ENCODE measurements around the gene PPM1L.

PPM1L gene

DNA sequence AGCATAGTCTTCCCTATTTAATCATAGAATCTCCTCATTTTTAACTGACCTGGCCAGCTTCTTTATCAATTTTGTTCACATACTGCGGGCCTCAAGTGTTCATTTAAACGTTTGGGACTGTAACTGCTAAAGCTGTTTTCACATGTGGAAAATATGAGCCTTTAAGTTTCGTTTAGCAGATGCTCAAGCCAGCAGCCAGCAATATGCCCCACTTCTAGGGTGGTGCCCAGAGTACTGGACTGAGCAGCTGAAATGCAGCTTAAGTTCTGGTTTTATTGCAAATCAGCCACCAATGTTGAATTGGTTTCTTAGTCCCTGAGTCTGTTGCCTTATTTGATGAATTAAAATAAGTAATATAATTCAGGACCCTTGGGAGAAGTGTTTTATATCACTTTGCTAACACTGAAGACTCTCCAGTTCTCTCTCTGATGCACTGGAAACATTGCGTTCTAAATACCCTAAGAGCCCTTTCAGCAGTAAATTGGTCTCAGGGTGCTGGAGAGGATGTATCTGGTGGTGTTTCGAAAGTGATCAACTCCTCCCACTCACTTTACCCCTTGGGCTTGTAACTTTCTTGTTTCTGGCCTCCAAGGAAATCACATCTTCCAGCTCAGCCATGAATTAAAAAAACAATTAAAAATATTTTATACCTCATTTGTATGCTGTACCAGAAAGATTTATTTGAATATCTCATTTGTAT is 287.5 kb downstream of the PPM1L start:
- no peak for DNase-seq (ENCODE audit: low read depth)

DNA sequence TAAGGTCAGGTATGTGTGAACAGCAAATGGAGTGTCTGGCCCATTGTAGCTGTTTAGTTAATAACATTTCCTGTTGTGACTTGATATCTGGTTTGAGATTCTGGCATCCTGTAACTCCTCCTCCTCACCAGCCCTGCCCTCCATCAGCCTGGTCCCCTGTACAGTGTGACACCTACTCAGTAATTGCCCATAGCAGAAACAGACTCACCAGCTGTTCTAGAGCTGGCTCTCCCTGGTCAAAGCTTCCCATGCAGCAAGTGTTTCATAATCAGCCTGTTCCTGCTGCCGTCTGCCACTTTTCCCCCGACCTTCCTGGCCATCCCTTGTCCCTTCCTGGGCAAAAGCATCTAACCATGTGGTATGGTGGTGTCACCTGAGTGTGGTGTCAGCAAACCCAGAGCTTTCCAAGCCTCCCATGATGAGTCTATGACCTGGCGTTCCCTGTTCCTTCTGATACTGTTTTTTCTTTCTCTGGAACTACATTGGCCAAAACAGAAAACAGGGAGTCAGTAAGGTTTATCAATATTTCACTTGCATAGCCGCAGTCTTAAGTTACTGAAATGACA is 293.7 kb downstream of the PPM1L start:
- no peak for DNase-seq (ENCODE audit: low read depth)

DNA sequence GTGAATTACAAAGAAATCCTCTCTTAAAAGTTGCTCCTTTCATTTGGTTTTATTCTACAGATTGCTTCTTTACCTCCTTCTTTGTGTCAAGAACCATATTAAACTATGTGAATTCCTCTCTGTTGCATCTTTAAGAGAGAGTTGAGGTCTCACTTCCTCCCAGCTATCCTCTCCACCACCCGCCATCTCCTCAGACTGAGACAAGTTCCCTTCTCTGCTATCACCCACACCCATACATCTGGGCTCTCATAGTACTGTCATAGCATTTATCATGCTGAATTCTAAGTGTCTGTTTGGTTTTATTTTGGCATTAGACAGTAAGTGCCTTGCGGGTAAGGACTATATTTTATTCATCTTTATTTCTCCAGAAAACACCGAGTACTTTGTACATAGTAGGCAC is 294.9 kb downstream of the PPM1L start:
- DNase-seq (ENCODE audit: low read depth), result no peak

DNA sequence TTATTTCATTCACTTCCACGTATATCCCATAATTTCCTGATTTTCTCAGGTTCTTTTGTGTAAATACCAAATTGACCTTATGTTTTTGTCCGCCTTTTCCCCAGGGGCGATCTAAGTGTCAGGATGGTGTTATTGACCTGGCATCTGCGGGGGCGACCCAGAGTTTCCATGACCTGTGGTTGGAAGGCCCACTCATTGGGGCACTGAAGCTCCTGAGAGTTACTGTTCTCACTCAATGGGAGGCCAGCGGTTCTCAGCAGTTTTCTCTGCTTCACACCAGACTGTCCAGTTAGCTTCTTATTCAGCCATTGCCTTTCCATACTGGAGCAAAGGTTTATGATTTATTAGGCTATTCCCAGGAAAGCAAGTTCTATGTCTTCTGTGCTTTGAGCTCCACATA is 295.8 kb downstream of the PPM1L start:
- DNase-seq (ENCODE audit: low read depth), result no peak

DNA sequence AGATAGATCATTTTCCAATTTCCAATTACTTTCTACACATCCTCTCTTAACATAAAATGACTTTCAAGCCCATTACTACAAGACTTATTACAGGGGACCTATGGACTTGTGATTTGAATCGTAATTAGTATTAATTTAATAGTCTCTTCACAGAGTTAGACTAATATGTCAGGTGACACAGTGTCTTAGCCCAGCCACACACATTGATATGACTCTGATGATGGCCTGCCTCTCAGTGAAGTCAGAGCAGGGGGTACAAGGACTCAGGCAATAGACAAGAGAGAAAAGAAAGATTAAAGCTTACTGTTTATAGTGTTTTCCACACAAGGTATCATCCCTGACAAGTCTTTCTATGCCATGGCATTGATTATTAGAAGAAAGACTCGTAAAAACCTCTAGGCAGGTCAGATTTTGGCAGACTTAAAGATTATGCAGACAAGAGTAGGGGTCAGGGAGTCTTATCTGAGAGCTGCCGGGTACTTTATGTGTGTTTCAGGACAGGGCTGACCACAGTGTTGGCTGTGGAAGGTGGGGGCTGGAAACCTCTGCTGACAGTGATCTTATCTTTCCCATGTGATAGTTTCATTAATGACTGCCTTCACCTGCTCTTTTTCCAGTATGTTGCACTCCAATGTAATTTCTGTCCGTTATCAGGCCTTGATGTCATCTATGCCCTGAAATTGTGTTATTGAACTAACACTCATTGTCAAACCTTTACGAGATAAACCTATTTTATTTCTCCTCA is 299.0 kb downstream of the PPM1L start:
- DNase-seq (ENCODE audit: low read depth), result no peak

DNA sequence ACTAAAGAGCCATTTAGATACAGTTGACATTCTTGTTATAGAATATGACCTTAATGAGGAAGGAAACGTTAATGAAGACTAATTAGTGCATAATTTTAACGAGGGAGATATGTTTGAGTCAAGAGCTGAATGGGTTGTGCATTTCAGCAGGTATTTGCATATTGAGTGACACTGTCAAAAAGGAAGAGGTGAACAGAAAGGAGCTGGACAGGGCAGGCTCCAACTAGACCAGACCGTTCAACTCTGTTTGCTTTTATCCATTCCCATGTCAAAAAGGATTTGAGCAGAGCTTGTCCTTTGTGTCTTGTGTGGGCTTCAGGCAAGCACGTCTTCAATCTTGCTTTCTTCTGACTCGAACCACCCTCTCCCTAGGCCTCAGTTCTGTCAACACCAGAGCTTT is 308.4 kb downstream of the PPM1L start:
- DNase-seq (ENCODE audit: low read depth), result no peak

DNA sequence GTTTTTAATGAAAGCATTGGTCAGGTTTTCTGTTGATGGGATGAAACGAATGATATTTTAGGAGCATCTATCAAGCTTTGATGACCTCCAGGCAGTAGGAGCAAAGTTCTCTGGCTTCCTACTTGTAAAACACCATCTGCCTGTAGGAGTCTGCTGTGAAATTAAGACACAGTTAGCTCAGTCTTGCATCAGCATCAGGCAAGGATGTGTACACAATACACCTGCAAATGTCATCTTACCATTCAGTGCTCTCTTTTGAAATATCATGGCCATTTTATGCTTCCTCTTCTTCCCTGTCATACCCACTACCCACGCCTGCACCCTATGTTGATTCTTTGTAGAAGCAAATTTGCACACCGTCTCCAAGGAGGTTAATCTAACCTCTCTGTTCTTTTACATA is 310.9 kb downstream of the PPM1L start:
- DNase-seq (ENCODE audit: low read depth), result no peak

DNA sequence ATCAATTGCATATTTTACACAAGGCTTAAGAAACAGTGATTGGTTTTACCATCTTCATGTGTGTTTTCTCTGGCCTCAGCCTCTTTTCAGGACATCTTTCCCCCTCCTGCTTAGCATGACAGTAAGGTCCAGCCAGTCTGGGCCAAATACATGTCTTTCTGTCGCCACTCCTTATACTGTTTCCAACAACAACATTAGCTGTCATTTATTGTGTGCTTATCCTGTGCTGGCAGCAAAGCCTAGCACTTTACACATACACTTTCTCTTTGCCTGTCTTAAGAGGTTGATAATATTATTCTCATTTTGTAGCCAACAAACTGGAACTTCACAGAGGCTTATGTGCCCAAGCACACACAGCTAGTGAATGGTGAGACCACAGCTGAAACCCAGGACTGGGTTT is 311.3 kb downstream of the PPM1L start:
- DNase-seq (ENCODE audit: low read depth), result no peak

DNA sequence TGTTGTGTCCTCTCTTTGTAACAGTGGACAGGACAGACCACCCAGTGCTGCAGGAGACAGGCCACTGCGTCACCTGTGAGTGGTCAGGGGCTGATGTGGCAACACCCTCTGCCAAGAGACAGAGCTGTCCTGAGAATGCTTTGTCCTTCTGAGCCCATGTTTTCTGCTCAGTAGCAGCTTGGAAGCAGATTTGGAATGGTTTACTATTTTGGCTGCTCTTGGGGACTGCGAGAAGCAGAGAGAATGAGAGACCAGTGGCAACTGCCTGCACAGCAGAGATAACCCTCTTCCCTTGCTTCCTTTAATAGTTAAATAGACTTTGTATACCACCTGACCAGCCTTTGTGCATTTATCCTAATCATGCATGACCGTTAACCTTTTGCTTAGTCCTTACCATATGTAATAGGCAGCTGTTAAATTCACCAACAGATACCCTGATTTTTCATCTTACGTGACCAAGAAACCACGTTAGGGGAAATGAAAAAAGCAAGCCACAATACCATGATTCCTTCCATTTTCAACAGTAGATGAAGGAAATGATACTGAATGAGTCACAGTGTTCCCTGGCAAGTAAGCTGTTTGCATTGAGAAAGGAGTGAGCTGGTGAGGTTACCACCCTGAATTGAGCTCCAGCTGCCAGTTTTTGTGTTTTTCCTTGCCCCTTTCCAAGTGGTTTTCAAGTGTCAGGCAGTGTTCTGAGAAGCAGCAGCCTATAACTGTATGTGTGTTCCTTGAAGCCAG is 313.6 kb downstream of the PPM1L start:
- DNase-seq (ENCODE audit: low read depth), result peak; percentile 75

DNA sequence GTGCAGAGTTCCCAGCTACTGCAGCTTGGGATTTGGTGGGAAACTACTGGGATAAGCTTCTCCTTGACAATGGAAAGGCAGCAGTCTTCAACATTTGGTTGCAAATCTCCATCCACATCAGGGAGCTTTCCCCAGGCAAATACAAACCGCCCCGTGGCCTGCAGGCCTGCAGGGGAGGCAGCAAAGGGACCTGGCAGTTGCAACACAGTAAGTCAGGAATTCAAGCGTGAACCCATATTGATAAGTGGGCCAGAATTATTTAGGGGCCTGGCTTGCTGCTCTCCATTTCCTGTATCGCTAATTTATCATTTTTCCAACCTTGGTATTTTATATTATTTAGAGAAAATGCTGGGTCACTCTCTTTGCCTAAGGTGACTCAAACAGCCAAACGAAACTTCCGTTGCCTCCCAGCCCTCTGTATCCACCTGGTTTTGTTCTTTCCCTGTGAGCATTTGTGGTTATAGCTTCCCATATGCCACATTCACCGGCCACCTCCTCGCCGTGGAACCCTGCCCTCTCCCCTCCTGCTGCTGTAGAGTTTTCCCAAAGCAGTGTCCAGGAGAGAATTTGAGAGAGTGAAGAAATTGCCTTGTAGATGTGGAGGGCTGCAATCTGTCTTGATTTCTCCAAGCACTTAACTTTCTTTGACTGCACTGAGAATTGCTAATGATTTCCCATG is 314.4 kb downstream of the PPM1L start:
- no peak for DNase-seq (ENCODE audit: low read depth)

DNA sequence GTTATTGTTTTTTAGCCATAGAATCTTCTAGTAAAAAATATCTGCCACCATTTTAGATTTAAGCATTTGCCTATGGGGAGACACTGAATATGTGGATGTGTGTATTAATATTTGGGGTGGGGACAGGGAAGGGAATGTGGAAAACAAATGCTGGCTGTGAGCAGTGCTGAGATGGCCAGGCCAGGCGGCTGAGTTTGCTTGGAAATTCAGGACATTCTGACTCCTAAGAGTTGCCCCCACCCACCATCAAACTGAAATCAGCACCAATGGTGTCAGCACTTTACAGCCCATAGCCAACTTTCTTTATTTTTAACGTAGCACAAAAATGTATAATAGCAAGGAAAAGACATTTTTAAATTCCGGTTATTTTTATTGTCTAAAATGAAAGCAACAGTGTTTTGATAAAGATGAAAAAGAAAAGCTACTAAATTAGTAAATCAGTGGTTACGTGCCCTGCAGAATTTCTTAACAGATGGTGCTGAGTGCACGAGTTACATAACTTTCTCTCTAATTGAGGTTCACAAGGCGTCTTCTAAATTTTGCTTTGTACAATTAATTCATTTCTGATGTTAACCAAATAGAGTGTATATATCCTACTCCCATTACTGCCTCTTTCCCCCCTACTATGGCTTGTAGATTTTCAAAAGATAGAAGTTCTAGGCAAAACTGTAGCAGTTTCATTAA is 315.1 kb downstream of the PPM1L start:
- no peak for DNase-seq (ENCODE audit: low read depth)

DNA sequence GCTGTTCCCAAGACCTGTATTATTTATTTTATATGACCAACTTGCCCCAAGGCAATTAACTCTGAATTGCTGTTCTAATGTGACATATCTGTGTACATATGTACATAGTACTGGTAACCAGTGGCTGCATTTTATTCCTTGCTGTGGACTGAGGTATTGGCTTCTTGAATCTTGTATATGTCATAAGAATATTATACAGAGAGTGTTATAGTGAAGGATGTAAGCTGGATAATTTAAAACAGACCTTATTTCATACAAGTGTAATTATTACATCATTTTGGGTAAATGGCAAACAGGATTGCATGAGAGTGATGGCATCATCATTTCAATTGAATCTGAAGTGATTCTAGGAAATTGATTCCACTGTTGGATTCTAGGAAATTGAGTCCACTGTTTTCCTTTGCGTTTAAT is 316.2 kb downstream of the PPM1L start:
- no peak for DNase-seq (ENCODE audit: low read depth)

DNA sequence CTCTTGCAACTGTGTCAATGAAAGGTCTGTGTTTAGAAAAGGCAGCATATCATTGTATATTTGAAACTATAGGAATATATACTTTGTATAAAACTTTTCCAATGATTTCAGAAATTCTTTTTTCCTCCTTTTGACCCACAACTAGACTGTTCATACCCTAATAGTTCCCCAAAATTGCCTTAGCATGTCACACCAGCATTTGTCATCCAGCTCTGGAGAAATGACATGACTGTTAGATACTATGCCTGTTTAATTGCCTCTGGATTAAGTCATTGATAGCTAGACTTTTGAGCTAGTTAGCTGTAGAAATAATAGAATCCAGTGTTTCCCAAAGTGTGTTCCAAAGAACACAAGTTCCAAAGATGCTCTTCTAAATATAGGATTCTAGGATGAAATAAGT is 316.7 kb downstream of the PPM1L start:
- no peak for DNase-seq (ENCODE audit: low read depth)

DNA sequence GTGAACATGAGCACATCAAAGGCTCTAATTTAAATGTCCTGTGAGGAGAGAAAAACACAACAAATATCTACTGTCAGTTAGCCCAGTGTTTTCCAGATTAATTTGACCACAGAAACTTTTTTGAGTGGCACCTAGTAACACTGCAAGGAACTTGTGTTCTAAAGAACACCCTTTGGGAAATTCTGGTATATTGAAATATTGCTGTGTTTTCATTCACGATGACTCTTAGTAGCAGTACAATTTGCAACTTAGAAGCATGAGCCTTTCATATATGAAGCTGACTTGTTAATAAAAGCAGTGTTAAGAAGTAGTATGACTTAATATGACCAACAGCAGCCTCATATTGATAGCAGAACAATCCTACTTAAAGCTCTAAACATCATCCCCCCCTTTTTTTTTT is 317.1 kb downstream of the PPM1L start:
- no peak for DNase-seq (ENCODE audit: low read depth)

DNA sequence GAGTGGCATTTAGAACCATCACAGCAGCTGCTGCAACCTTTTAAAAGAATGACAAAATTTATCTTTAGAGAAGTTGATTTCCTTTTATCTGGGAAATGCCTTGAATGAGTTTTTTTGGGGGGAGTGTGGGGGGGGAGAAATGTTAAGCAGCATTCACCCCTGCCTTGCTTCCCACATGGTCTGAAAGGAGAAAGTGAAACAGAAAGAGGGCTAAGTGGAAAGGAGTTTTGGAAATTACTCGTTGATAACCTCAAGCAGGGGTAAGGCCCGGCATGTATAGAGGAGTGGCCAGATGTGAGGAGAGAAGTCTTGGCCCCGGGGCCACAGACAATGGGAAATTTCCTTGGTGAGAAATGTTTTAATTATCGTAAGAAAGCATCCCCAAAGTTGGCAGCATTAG is 325.6 kb downstream of the PPM1L start:
- no peak for DNase-seq (ENCODE audit: low read depth)

DNA sequence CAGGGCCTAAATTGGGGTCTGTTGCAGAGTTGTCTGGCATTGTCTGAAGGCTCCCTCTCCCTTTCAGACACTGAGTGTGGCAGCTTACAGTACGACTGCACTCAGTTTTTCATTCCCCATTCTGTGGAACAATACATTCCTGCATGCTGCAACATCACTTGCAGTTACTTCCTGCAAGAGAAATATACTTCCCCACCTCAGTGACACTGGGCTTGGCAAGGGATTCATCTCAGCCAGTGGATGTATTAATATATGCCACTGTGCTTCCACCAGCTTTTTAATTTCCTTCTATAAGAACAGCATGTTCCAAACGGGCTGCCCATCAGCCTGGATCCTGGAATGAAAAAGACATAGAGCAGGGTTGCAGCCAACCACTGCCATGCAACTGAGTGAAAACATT is 326.0 kb downstream of the PPM1L start:
- DNase-seq (ENCODE audit: low read depth), result no peak

DNA sequence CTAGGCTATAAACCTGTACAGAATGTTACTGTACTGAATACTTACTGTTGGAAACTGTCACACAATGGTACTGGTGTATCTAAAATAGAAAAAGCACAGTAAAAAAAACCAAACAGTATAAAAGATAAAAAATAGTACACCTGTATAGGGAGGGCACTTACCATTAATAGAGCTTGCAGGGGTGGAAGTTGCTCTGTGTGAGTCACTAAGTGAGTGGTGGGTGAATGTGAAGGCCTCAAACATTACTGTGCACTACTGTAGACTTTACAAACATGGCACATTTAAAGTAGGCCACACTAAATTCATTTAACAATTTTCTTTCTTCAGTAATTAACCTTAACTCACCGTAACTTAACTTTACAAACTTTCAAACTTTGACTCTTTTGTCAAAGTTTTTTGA is 327.1 kb downstream of the PPM1L start:
- DNase-seq (ENCODE audit: low read depth), result no peak

DNA sequence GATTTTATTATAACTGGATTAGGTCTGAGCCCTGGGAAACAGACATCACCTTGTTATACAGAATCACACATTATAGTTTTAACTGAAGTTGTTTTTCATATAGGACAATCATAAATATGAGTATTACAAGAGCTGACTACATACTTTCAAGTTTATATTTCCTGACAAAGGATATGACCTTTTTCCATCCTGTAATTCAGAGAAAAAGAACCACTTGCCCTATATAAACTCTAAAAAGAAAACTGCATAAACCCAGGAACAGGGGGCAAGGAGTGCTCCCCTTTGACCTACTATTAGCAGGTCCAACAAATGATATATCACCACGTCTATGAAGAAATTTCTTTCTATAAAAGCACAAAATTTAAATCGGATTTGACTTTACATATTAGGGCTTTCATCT is 328.2 kb downstream of the PPM1L start:
- DNase-seq (ENCODE audit: low read depth), result no peak

DNA sequence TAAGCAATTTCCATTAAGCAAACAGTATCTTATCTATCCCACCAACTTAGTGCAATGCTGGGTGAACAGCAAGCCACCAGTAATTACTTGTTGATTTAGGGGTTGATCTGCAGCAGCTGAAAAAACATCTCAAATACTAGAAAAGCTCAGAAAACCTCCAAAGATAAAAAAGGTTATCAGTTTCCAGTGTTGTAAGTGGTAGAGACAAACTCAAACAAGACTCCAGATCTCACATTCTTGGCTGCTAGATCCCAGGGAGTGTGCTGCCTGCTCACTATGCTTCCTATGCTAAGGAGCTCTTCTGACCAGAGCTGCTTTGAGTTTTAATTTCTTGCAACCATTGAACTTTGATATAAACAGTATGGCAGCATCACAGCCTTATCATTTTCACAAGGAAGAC is 337.9 kb downstream of the PPM1L start:
- no peak for DNase-seq (ENCODE audit: low read depth)

DNA sequence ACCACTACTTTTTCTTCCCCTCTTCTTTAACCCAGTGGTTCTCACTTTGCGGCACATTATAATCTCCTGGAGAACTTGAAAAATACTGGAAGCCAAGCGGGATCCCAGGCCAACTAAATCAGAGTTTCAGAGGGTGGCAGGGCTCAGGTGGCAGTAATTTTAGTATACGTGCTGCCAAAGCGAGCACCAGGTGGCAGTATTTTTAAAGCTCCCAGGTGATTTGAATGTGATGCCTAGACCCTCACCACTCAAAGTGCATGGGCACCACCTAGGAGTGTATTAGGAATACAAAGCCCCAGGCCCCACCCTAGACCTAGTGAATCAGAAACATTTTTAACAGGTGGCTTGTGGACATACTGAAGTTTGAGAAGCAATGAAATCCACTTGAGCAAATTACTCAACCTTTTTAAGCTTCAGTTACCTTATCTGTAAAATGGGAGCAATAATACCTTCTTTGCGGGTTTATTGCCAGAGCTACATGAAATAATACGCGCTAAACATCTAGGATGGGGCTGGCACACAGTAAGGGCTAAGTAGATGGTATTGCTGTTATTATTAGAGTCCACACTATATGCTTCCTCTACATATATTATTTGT is 340.8 kb downstream of the PPM1L start:
- no peak for DNase-seq (ENCODE audit: low read depth)

DNA sequence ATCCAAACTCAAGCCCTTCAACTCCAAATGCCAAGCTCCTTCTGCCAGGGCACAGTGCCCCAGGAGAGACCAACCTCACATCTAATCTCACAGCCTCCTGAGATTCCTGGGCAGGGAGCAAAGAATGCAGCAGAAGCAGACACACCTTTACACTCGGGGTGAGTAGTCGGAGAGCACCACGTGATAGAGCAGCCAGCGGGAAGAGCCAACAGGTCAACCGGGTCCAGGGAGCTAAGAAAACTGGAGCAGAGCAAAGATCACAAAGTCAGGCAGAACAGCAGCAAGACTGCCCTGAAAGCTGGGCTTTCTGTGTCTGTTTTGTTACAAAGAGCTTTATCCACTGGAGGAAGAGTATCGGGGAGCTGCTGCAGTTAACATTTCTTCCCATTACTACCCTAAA is 345.0 kb downstream of the PPM1L start:
- DNase-seq (ENCODE audit: low read depth), result no peak
